Muscle of arm (tissue), 14 donors: Measurements from ENCODE around the gene ATP6V1G3. TPM values are rescaled to one million over a fixed set of nuclear protein-coding genes. Genes with fewer than 3 reads are reported as not detected.
"Not testable (repeated sequence)": the region's sequence is repeated elsewhere in the genome, so short reads cannot be mapped to it uniquely, and the experiment has no call there.

ENCODE experiments used
- DNase-seq: peaks from one replicate; pipeline ENCODE4 v3.0.0-alpha.2; 2013
- long read RNA-seq, 11 donors: transcript quantifications; one replicate each; lab custom pipeline, GENCODE V29; 2026
- polyA plus RNA-seq, 12 donors: library from polyadenylated mRNA; unstranded; fragments of 120-200 nt; gene quantifications; one replicate each; pipeline ENCODE4 v1.2.1, GENCODE V29; 2013; ENCODE audit not compliant: insufficient read length in 12 of 12

ATP6V1G3 gene
- not detected for polyA plus RNA-seq
- long read RNA-seq, donor 1 = 0 reads
- long read RNA-seq, donor 2 = 0 reads
- long read RNA-seq, donor 3 = 0 reads
- long read RNA-seq, donor 4 = 0 reads
- long read RNA-seq, donor 5 = 0 reads
- long read RNA-seq, donor 6 = 0 reads
- long read RNA-seq, donor 7 = 0 reads
- long read RNA-seq, donor 8 = 0 reads
- long read RNA-seq, donor 9 = 0 reads
- long read RNA-seq, donor 10 = 0 reads
- long read RNA-seq, donor 11 = 0 reads

DNA sequence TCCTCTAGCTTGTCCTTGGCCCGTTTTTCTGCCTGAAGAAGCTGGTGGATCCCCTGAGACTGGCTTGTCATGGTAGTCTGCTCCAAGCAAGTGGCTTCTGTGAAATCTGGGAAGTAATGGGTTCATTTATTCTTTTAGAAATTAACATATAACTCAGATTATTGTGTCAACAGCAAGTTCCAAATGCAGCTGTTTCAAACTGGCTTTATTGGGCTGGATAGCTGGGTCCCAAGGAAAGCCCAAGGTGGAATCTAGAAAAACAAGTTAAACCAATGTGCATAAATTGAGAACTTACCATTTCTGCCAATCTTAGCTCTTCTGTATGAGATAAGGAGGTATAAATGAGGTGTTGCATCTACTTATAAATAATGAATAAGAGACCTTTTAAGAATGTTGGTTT, at the start of gene ATP6V1G3:
Gene ATP6V1G3 (minus strand): TSS at position 101 of the 400 bp plus-strand sequence. CDS start 30 bp downstream, at position 71.
- DNase-seq = no peak

DNA sequence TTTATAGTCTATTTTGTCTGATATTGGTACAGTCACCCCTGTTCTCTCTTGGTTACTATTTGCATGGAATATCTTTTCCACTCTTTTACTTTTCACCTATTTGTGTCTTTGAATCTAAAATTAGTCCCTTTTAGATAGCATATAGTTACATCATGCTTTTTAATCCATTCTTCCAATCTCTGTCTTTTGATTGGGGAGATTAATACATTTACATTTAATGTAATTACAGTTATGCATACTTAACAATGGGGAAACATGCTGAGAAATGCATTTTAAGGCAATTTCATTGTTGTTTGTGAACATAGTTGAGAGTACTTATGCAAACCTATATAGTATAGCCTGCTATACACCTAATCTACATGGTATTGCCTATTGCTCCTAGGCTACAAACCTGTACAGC, 48.4 kb upstream of the ATP6V1G3 start:
- no peak for DNase-seq

- no peak for DNase-seq
These were observed 43.7 kb upstream of the ATP6V1G3 start for GRCh38 chr1:198584163-198584562.

- not testable (repeated sequence) for DNase-seq
These were observed 42.8 kb upstream of the ATP6V1G3 start for GRCh38 chr1:198583209-198583802.

- DNase-seq = no peak
These were observed 37.0 kb upstream of the ATP6V1G3 start for GRCh38 chr1:198577444-198577843.

GRCh38 chr1:198575798-198576641, 35.5 kb upstream of the ATP6V1G3 start:
- DNase-seq = no peak

DNA sequence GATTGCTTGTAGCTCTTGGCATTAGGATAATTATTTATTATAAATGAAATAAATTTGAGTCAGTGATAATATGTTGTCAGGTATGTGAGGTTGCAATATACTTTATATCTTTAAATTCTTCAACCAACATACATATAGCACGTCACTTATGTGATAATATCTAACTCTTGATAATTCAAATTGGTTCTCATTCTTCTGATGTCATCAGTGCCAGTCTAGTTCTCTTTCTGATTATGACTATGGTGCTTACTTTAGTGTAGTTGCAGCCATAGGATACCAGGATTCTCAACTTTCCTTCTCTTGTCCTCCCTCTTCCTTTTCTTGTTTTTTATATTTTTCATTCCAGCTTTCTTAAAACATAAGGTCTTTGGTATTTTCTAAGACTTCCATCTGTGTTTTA, 34.8 kb upstream of the ATP6V1G3 start:
- no peak for DNase-seq

DNA sequence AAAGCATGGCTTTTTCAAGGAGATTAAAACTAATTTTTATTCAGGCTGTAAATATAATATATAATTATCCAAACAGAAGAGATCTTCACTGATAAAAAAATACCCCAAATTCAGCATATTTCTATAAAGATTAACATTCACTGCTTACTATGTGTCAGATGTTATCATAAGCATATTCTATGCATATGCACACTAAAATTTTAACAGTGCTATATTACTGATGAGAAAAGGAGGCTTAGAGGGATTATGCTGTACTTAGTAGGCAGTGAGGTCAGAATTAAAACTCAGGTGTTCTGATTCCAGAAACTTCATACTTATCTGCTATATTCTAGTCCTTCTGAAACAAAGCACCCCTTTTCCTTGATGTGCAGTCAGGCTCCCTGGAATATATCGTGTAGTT, 33.8 kb upstream of the ATP6V1G3 start:
- DNase-seq = no peak

DNA sequence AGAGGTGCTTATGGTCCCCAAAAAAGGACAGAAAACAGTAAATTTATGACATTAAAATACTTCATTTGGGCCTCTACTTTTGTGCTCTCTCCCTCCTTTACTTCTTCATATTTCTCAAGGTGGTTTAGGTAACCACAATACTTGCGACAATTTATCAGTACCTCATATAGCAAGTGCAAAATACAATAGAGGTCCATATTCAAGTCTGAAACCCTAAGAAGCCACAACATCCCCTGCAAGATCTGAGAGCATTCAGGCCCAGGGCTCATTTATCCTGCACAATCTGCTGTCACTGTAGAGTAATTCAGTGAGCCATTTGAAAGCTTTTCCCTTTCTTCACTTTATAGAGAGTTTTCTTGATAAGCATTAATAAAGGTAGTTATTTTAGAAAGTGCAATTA, 24.2 kb upstream of the ATP6V1G3 start:
- no peak for DNase-seq

GRCh38 chr1:198564157-198564556, 23.7 kb upstream of the ATP6V1G3 start:
- no peak for DNase-seq

- no peak for DNase-seq
These were observed 23.1 kb upstream of the ATP6V1G3 start for GRCh38 chr1:198563583-198563982.

DNA sequence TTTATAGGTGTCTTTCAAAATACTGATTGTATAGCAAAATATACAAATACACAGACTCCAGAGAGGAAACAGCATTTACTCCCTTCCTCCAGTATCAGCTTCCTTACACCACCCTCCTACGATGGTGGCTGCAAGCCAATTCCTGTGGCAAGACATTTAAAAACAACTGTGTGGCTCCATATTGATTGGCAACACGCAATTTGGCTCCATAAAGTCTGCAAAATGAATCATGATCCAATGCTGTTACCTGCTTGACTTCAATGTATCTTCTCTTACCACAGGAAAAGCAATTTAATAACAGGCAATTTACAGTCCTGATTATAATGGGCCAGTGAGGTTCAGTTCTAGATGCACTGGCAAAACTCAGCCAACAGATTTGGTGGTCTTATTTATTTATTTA, 19.7 kb upstream of the ATP6V1G3 start:
- DNase-seq = no peak

GRCh38 chr1:198559362-198559761, 18.9 kb upstream of the ATP6V1G3 start:
- no peak for DNase-seq

GRCh38 chr1:198558402-198558801, 17.9 kb upstream of the ATP6V1G3 start:
- no peak for DNase-seq

GRCh38 chr1:198556971-198557370, 16.5 kb upstream of the ATP6V1G3 start:
- peak; percentile 25 for DNase-seq

GRCh38 chr1:198552668-198553416, 12.4 kb upstream of the ATP6V1G3 start:
- DNase-seq = no peak

DNA sequence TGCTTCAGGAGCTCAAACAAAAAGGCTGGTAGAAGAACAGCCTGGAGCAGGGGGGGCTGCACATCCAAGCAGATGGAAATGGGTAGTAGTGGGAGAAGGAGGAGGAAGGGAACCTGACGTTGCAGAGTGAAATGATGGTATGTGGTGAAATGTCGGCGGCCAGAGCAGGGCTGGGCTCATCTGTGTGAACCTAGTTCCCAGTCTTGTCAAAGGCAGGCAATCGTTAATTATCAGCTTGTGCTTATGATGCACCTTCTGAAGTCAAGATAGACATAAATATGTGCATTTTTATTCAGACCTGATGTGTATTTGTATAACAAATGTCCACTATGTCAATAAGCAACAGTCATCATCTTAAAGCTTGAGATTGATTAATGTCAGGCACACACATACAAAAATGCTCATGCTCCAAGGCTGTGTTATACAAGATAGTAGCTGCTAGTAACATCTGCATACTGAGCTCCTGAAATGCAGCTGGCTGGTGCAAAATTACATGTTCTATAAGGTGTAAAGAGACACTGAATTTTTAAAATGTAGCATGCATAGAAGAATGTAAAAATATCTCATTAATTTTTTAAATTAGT, 10.6 kb upstream of the ATP6V1G3 start:
- no peak for DNase-seq

DNA sequence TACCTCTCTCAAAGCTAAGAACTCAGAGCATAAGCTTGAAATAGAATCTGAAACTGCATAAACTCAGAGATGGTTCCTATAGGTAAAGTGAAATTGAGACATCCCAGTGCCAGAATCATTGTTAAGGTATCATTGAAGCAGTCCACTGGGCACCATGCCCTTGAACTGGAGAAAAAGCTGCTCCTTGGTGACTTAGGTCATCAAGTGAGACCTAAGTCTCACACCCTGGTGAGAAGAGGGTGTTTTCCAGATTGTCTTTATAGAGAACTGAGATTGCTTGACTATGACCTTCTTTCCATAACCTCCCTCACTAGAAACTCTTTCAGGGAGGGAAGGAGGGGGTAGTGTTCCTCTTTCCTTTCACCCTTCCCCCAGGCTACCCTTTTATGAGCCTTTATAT, 9.4 kb upstream of the ATP6V1G3 start:
- DNase-seq = no peak

DNA sequence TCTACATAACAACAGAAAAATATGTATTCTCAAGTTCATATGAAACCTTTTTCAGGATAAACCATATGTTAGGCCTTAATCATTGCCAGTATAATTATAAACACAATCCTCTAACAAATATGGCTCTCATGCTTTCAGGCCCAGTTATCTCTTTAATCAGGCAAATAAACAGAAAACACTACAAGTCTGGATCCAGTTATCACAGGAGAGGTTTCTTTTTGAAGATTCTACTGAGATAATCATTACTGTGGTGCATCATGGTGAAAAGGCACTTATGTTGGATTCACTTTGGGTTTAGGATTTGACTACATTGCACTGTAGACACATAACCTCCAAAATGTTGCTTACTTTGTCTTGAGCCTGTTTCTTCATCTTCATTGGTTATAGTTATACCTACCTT, 8.4 kb upstream of the ATP6V1G3 start:
- no peak for DNase-seq

DNA sequence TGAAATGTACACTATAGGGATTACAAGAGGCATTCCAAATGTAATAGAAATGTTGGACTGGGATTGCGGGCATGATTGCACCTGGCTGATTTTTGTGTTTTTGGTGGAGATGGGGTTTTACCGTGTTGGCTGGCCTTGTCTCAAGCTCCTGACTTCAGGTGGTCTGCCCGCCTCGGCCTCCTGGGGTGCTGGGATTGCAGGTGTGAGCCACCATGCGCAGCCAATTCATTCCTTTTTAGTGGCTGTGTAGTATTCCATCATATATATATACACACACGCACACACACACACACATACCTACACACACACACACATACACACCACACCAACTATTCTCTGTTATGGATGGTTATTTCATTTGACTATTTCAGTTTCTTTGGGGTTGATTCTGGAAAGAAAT, 4.7 kb upstream of the ATP6V1G3 start:
- DNase-seq = no peak

DNA sequence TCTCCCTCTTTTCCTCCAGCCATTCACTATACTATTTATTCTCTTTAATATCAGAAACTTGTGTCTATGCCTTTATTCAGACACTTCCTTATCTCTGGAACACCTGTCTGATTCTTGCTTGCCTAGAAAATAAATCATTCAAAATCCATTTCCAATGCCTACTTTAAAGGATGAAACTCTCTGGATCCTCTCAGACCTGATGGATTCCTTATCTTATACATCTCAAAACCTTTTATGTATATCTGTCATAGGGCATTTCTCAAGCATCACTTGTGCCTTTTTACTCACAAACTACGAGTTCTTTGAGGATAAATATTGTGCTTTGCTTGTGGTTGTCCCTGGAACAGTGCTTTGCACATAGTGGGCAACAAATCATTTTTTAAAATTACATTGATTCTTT, 3.8 kb upstream of the ATP6V1G3 start:
- no peak for DNase-seq
